OCI-LY7 (cell line): ENCODE measurements around the gene LDAH. TPM values are rescaled to one million over a fixed set of nuclear protein-coding genes. Genes with fewer than 3 reads are reported as not detected.

ENCODE experiments used
- BruUV-seq: library from RNA; stranded (reverse); fragments of 400-500 nt; replicated peaks from 2 replicates; lab custom pipeline; 2021; lab: Mats Ljungman, UMichigan
- CTCF ChIA-PET: fragments of 300-600 bp; sonication (Branson Sonifier 250); formaldehyde crosslinking; loops from one replicate; lab custom pipeline; 2022; ENCODE audit warnings: antibody characterized with exemption; ENCODE audit not compliant: unreplicated experiment; lab: Charles Lee
- POLR2A ChIA-PET: fragments of 300-600 bp; sonication (Branson Sonifier 250); formaldehyde crosslinking; loops from one replicate; lab custom pipeline; 2022; ENCODE audit warnings: antibody characterized with exemption; lab: Charles Lee
- DNase-seq: peaks from one replicate; pipeline ENCODE4 v3.0.0-alpha.2; 2015; ENCODE audit warnings: low spot score
- H2AFZ ChIP-seq: fragments of 200-600 bp; sonication (generic), shearing (Covaris generic); 2 replicates; pipeline ENCODE4 v1.6.1; 2014; ENCODE audit warnings: mild to moderate bottlenecking, antibody characterized with exemption, low read length, moderate library complexity
- H3K27ac ChIP-seq: fragments of 200-600 bp; sonication (generic); 2 replicates; pipeline ENCODE4 v1.5.1; 2014; ENCODE audit warnings: mixed run types, low read depth, mild to moderate bottlenecking, moderate library complexity, low read length, inconsistent platforms; ENCODE audit not compliant: poor library complexity, severe bottlenecking
- H3K36me3 ChIP-seq: fragments of 200-600 bp; sonication (generic); 2 replicates; pipeline ENCODE4 v1.6.1; 2014; ENCODE audit warnings: mild to moderate bottlenecking, antibody characterized with exemption, low read length, moderate library complexity, mixed read lengths; ENCODE audit not compliant: insufficient read depth
- H3K4me1 ChIP-seq: fragments of 200-600 bp; sonication (generic); 2 replicates; pipeline ENCODE4 v1.5.1; 2014; ENCODE audit warnings: mild to moderate bottlenecking, low read length; ENCODE audit not compliant: insufficient read depth, poor library complexity, severe bottlenecking
- H3K4me2 ChIP-seq: fragments of 200-600 bp; sonication (generic); 2 replicates; pipeline ENCODE4 v1.6.1; 2014; ENCODE audit warnings: mild to moderate bottlenecking, low read length
- H3K4me3 ChIP-seq: fragments of 200-600 bp; sonication (generic); 2 replicates; pipeline ENCODE4 v1.5.1; 2014; ENCODE audit warnings: mild to moderate bottlenecking, low read depth, low read length; ENCODE audit not compliant: poor library complexity, severe bottlenecking
- H3K79me2 ChIP-seq: fragments of 200-600 bp; sonication (generic); 2 replicates; pipeline ENCODE4 v1.6.1; 2016; ENCODE audit warnings: low read depth, mild to moderate bottlenecking, low read length, moderate library complexity, mixed read lengths; ENCODE audit not compliant: insufficient read depth
- H3K9me2 ChIP-seq: fragments of 200-600 bp; sonication (generic); 2 replicates; pipeline ENCODE4 v1.6.1; 2016; ENCODE audit warnings: mild to moderate bottlenecking, low read length, mixed read lengths; ENCODE audit not compliant: insufficient read depth
- H3K9me3 ChIP-seq: fragments of 200-600 bp; sonication (generic); 2 replicates; pipeline ENCODE4 v1.6.1; 2014; ENCODE audit warnings: mild to moderate bottlenecking, mixed run types, low read length, mixed read lengths
- H4K20me1 ChIP-seq: fragments of 200-600 bp; sonication (generic); 2 replicates; pipeline ENCODE4 v1.6.1; 2014; ENCODE audit warnings: mild to moderate bottlenecking, antibody characterized with exemption, low read length, moderate library complexity, mixed read lengths; ENCODE audit not compliant: insufficient read depth
- CTCF ChIP-seq: fragments of 200-600 bp; sonication (generic); conservative IDR thresholded peaks from 2 replicates; pipeline ENCODE4 v1.5.1; 2014; ENCODE audit warnings: mild to moderate bottlenecking, antibody characterized with exemption, low read length, moderate library complexity, mixed read lengths
- EZH2phosphoT487 ChIP-seq: fragments of 200-600 bp; sonication (generic); IDR thresholded peaks from 2 replicates; pipeline ENCODE4 v1.6.1; 2018; ENCODE audit warnings: low read depth, borderline replicate concordance, mild to moderate bottlenecking, mixed run types, antibody characterized with exemption, low read length, moderate library complexity, mixed read lengths
- intact Hi-C: fragments of 100-400 bp; cut with micrococcal nuclease; formaldehyde crosslinking; loops from one replicate; pipeline ENCODE4 v1.10.0; 2022; ENCODE audit not compliant: unreplicated experiment
- total RNA-seq, 2 experiments: library from RNA; depleted of rRNA in 1 of 2; stranded (reverse); fragments of >200 nt in 1 of 2; shearing (Covaris generic) in 1 of 2; gene quantifications; 2 replicates each; pipeline ENCODE4 v1.2.3, GENCODE V29; 2014 to 2022

LDAH gene
- total RNA-seq, 2 experiments from 2014 or later = 21.7 to 38.1 TPM

- Histone ChIP-seq H3K79me2 (no peaks in the 10 kb centered on the region), H3K27ac (no peak overlapping the region), H3K4me3 (no peak overlapping the region), H4K20me1 (no peaks in the 10 kb centered on the region), H3K4me2 (no peak overlapping the region), H2AFZ (no peak overlapping the region), H3K9me3 (no peaks in the 10 kb centered on the region), H3K4me1 (peaks cover 4% of the 10 kb centered on the region), H3K9me2 (no peaks in the 10 kb centered on the region), H3K36me3 (peaks cover 27% of the 10 kb centered on the region; the same call in 1 of the 2 replicates)
- BruUV-seq = no TSS peak
- CTCF ChIA-PET = no interaction called here
- DNase-seq = no peak
- no peak for TF ChIP-seq EZH2phosphoT487
- TF ChIP-seq CTCF = no peak
- POLR2A ChIA-PET = interaction anchor here (1.0 kb wide), 2 partner anchors 9 to 18 kb away, joined by 4 read pairs; no protein-coding TSS in a partner anchor
- intact Hi-C loops = no loop called here
These were observed 135.6 kb downstream of the LDAH start for GRCh38 chr2:20687260-20687832.

GRCh38 chr2:20684581-20685063, 138.3 kb downstream of the LDAH start:
- POLR2A ChIA-PET = interaction anchor here (0.7 to 1.8 kb wide), 3 partner anchors 8 to 376 kb away, joined by 3 to 10 read pairs (median 3); no protein-coding TSS in a partner anchor
- no TSS peak for BruUV-seq
- H3K36me3 ChIP-seq = peaks cover 27% of the 10 kb centered on the region; the same call in 1 of the 2 replicates
- no peak overlapping the region for H3K4me2 ChIP-seq
- H4K20me1 ChIP-seq = no peaks in the 10 kb centered on the region
- TF ChIP-seq CTCF (no peak), EZH2phosphoT487 (no peak)
- H3K79me2 ChIP-seq = no peaks in the 10 kb centered on the region
- H2AFZ ChIP-seq = no peak overlapping the region
- H3K4me3 ChIP-seq = no peak overlapping the region
- peaks cover 4% of the 10 kb centered on the region for H3K4me1 ChIP-seq
- H3K9me3 ChIP-seq = no peaks in the 10 kb centered on the region
- intact Hi-C loops = no loop called here
- no peak overlapping the region for H3K27ac ChIP-seq
- CTCF ChIA-PET = interaction anchor here (0.8 kb wide), 1 partner anchor 9 kb away, joined by 4 read pairs; no protein-coding TSS in a partner anchor
- DNase-seq = no peak
- H3K9me2 ChIP-seq = no peaks in the 10 kb centered on the region
